AG04449 (cell line): Measurements from ENCODE around the gene APLP2.

Experiments
- CTCF ChIA-PET: fragments of 350-600 bp; formaldehyde crosslinking; extraction: SDS; loops from one replicate; lab custom pipeline; 2021; ENCODE audit warnings: antibody characterized with exemption; lab: Yijun Ruan, JAX
- POLR2A ChIA-PET: fragments of 400-600, 350-600 bp; formaldehyde crosslinking; extraction: SDS; loops from one replicate; lab custom pipeline; 2020; ENCODE audit warnings: antibody characterized with exemption, inconsistent platforms; lab: Yijun Ruan, JAX
- DNase-seq: peaks from one replicate; pipeline ENCODE4 v3.0.0-alpha.2; 2010; ENCODE audit warnings: low read depth, low spot score
- H3K4me3 ChIP-seq: 2 replicates; pipeline ENCODE4 v1.5.1; 2011; ENCODE audit warnings: low read depth, mild to moderate bottlenecking, control low read depth, low read length
- TF ChIP-seq, protein P1 (sequence below): IDR thresholded peaks from one replicate; pipeline ENCODE4 v1.5.1; 2011; ENCODE audit warnings: mild to moderate bottlenecking, moderate library complexity, low read length, control low read depth, inconsistent platforms; ENCODE audit not compliant: insufficient read depth; ENCODE audit errors: missing control alignments

APLP2 gene

DNA sequence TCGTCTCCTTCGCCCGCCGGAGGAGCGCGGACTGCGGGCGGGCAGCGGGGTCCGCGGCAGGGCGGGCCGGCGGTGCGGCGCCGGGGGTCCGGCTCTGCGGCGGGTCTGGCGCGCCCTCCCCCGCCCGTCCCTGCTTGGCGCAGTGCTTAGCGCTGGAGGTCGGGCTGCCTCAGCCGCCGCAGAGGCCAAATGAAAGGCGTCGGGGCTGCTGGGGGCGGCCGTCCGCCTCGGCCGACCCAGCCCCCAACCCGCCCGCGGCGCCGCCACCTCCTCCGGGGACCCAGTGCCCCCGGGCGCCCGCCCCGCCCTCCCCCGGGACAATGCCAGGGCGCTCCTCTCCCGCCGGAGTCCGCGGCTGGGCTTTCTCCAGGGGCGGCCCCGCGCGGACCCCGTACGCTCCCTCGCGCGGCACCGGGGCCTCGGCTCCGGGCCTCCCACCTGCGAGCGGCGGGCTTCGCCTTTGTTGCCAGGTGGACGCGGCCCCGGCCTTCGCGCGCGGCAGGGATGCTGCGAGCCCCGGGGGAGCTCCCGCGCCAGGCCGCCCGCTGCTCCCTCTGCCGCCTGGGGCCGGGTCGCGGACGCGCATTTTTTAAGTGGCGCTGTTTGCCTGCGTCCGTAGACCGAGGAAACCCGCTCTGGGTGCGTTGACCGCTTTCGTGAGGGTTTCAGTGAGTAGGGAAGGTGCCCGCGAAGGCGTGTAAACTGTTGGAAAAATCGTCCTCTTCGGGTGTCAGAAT, 583 bp downstream of the APLP2 start:
- no peak for DNase-seq

DNA sequence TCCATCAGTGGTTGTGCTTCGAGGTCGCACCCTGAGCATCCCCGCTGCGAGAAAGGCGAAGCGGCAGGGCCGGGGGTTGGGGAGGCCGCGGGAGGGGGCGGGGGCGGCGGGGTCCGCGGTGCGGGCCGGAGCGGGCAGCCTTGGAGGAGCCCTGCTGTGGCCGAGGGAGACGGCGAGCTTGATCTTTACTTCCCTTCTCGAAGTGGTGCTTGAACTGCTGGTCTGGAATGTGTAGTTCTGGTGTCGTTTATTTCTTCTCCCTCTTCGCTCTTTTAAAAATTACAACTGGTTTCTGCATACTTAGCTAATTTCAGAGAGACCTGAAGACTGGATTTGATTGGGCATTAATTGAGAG, 1.1 kb downstream of the APLP2 start:
- peak overlapping the region; percentile 75 for H3K4me3 ChIP-seq
- no peak for DNase-seq
- TF ChIP-seq, protein P1, sequence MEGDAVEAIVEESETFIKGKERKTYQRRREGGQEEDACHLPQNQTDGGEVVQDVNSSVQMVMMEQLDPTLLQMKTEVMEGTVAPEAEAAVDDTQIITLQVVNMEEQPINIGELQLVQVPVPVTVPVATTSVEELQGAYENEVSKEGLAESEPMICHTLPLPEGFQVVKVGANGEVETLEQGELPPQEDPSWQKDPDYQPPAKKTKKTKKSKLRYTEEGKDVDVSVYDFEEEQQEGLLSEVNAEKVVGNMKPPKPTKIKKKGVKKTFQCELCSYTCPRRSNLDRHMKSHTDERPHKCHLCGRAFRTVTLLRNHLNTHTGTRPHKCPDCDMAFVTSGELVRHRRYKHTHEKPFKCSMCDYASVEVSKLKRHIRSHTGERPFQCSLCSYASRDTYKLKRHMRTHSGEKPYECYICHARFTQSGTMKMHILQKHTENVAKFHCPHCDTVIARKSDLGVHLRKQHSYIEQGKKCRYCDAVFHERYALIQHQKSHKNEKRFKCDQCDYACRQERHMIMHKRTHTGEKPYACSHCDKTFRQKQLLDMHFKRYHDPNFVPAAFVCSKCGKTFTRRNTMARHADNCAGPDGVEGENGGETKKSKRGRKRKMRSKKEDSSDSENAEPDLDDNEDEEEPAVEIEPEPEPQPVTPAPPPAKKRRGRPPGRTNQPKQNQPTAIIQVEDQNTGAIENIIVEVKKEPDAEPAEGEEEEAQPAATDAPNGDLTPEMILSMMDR, result no peak
- ChIA-PET CTCF (interaction anchor here (0.7 to 2.1 kb wide), 8 partner anchors 9 to 148 kb away, joined by 3 to 8 read pairs (median 4); no protein-coding TSS in a partner anchor), POLR2A (interaction anchor here (0.7 to 2.3 kb wide), 3 partner anchors 68 to 1165 kb away, joined by 3 to 12 read pairs (median 3); partner anchors contain the start of gene PRDM10)

More for the DNA sequence above, 583 bp downstream of the APLP2 start:
- peak overlapping the region; percentile 75 for H3K4me3 ChIP-seq
- POLR2A ChIA-PET, result interaction anchor here (0.7 to 2.3 kb wide), 3 partner anchors 67 to 1164 kb away, joined by 3 to 12 read pairs (median 3); partner anchors contain the start of gene PRDM10
- TF ChIP-seq, protein P1, result no peak
- CTCF ChIA-PET, result interaction anchor here (0.7 to 2.1 kb wide), 7 partner anchors 9 to 147 kb away, joined by 3 to 8 read pairs (median 4); no protein-coding TSS in a partner anchor

DNA sequence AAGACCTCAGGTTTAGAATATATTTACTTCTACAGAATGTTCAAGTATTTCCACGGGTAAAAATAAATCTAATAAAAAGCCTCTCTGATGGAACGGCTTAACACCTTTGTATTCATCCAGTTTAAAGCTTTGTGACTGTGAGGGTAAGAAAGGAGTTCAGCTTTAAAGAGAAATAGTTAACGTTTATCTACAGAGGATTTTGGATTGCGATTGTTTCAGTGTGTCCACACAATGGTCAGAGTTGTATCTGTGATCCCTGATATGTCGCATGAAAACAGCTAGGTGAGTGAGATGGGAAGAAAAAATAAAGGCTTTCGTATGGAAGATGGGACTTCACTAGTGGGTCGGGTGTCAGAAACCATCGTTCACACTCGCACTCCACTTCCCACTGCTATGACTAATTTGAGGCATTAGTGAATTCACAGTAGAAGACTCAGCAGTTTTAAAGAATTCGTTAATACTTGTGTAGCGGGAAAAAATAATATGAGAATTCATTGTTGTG, 1.6 kb downstream of the APLP2 start:
- no peak for DNase-seq
- CTCF ChIA-PET, result interaction anchor here (0.6 to 2.1 kb wide), 9 partner anchors 10 to 148 kb away, joined by 3 to 8 read pairs (median 4); no protein-coding TSS in a partner anchor
- TF ChIP-seq, protein P1, result no peak
- POLR2A ChIA-PET, result interaction anchor here (2.3 kb wide), 1 partner anchor 68 kb away, joined by 12 read pairs; the partner anchor contains the start of gene PRDM10
- H3K4me3 ChIP-seq, result peak overlapping the region; percentile 75

DNA sequence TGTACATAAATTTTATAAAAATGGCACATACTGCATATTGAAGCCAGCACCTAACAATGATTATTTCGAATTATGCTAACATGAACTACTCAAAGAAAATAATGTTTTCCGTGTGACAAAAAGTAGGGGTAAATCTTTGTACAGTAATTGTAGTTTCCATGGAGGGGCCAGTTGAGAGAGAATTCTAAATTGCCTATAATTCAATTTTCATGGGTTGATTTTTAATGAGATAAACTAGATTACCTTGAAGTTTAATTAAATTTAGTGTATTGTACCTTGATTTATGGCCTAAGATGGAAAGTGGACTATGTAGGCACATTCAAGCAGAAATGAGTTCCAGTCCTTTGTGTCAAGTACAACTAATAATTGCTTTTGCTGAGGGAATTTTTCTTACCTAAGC, 5.0 kb downstream of the APLP2 start:
- DNase-seq, result no peak
- ChIA-PET CTCF (no interaction called here), POLR2A (no interaction called here)
- H3K4me3 ChIP-seq, result no peak overlapping the region
- TF ChIP-seq, protein P1, result no peak

- ChIA-PET POLR2A (no interaction called here), CTCF (interaction anchor here (1.0 to 1.2 kb wide), 2 partner anchors 13 to 55 kb away, joined by 3 read pairs; no protein-coding TSS in a partner anchor)
- TF ChIP-seq, protein P1, result no peak
- no peak overlapping the region for H3K4me3 ChIP-seq
- no peak for DNase-seq
Observed at GRCh38 chr11:130076778-130077481, 7.2 kb downstream of the APLP2 start.
